ENCODE data around the gene PDE7B.

PDE7B gene

GRCh38 chr6:135972150-135972549, 120.6 kb downstream of the PDE7B start:
- ChIA-PET POLR2A (no interaction called here), CTCF (interaction anchor here (1.2 kb wide), 1 partner anchor 23 kb away, joined by 3 read pairs; no protein-coding TSS in a partner anchor)
- DNase-seq (ENCODE audit: extremely low spot score), result no peak
- TF ChIP-seq, protein P1, sequence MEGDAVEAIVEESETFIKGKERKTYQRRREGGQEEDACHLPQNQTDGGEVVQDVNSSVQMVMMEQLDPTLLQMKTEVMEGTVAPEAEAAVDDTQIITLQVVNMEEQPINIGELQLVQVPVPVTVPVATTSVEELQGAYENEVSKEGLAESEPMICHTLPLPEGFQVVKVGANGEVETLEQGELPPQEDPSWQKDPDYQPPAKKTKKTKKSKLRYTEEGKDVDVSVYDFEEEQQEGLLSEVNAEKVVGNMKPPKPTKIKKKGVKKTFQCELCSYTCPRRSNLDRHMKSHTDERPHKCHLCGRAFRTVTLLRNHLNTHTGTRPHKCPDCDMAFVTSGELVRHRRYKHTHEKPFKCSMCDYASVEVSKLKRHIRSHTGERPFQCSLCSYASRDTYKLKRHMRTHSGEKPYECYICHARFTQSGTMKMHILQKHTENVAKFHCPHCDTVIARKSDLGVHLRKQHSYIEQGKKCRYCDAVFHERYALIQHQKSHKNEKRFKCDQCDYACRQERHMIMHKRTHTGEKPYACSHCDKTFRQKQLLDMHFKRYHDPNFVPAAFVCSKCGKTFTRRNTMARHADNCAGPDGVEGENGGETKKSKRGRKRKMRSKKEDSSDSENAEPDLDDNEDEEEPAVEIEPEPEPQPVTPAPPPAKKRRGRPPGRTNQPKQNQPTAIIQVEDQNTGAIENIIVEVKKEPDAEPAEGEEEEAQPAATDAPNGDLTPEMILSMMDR (IDR thresholded peaks at IDR 0.05; ENCODE audit: control extremely low read depth, extremely low read depth, low read depth, missing control alignments), result no peak

- CTCF ChIA-PET, result interaction anchor here (1.2 kb wide), 1 partner anchor 23 kb away, joined by 3 read pairs; no protein-coding TSS in a partner anchor
- POLR2A ChIA-PET, result no interaction called here
- TF ChIP-seq, protein P1 (IDR thresholded peaks at IDR 0.05; ENCODE audit: control extremely low read depth, extremely low read depth, low read depth, missing control alignments), result no peak
- no peak for DNase-seq (ENCODE audit: extremely low spot score)
These were observed 121.1 kb downstream of the PDE7B start for GRCh38 chr6:135972586-135972985.

GRCh38 chr6:135974426-135974825, 122.9 kb downstream of the PDE7B start:
- CTCF ChIA-PET, result no interaction called here
- TF ChIP-seq, protein P1 (IDR thresholded peaks at IDR 0.05; ENCODE audit: control extremely low read depth, extremely low read depth, low read depth, missing control alignments), result no peak
- POLR2A ChIA-PET, result no interaction called here
- no peak for DNase-seq (ENCODE audit: extremely low spot score)

DNA sequence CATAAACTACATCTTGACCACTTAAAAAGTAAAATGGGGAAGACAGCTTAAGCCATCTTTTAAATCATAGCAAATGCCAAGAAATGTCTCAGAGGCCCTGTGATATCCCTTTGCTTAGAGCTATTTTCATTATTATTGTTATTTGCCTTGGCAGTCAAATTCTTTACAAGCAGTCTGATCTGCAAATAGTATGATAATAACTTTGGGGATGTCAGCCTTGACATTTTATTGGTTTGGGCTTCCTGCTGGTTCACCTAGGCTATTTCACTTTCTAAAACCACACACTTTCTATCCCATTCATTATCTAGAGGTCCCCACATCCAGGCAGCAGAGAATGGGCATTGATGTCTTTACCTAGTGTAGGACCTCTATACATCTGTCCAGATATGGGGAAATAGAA, 125.1 kb downstream of the PDE7B start:
- ChIA-PET CTCF (interaction anchor here (0.8 kb wide), 1 partner anchor 12 kb away, joined by 3 read pairs; no protein-coding TSS in a partner anchor), POLR2A (no interaction called here)
- TF ChIP-seq, protein P1 (IDR thresholded peaks at IDR 0.05; ENCODE audit: control extremely low read depth, extremely low read depth, low read depth, missing control alignments), result no peak
- no peak for DNase-seq (ENCODE audit: extremely low spot score)

DNA sequence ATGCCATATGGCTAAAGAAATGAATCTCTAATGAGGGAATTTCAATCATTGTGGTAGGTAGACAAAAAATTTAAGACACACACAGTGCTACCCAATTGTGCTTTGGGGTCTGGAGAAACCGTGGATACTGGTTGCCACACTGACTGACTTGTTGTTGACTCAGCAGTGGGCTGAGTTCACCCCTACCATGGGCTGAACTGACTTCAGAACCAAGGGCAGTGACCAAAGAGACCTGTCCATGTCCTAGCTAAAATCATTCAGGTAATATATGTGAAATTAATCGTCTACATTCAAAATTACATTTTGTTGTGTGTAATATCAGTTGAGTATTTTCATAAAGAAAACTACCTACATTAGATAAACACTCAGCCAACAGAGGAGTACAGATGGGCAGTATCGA, 131.6 kb downstream of the PDE7B start:
- DNase-seq (ENCODE audit: extremely low spot score), result no peak
- TF ChIP-seq, protein P1 (IDR thresholded peaks at IDR 0.05; ENCODE audit: control extremely low read depth, extremely low read depth, low read depth, missing control alignments), result no peak
- POLR2A ChIA-PET, result no interaction called here
- CTCF ChIA-PET, result no interaction called here

- no peak for DNase-seq (ENCODE audit: extremely low spot score)
- TF ChIP-seq, protein P1 (IDR thresholded peaks at IDR 0.05; ENCODE audit: control extremely low read depth, extremely low read depth, low read depth, missing control alignments), result no peak
- POLR2A ChIA-PET, result no interaction called here
- CTCF ChIA-PET, result no interaction called here
These were observed 132.3 kb downstream of the PDE7B start for GRCh38 chr6:135983718-135984343.

Data from GM10248 (cell line).